Fibroblast of skin of scalp (primary cell): Measurements from ENCODE around the gene CYP27A1.

Experiments used
- DNase-seq: peaks from one replicate; pipeline ENCODE4 v3.0.0-alpha.2; 2013

CYP27A1 gene

DNA sequence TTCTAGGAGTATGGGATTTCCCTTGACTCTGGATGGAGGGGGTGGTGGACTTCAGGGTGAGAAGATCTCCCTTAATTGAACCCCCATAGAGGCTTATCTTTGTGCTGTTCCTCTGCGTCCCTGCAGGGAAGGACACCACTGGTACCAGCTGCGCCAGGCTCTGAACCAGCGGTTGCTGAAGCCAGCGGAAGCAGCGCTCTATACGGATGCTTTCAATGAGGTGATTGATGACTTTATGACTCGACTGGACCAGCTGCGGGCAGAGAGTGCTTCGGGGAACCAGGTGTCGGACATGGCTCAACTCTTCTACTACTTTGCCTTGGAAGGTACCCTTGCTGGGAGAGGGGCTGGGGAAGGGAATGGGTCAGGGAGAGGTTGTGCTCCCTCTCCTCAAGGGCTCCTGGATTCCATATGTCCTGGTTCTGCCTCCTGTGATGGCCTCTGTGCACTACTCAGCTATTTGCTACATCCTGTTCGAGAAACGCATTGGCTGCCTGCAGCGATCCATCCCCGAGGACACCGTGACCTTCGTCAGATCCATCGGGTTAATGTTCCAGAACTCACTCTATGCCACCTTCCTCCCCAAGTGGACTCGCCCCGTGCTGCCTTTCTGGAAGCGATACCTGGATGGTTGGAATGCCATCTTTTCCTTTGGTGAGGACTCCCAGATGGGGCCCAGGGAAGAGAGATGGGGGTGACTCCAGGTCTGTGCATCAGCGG is 30.3 kb downstream of the CYP27A1 start:
- no peak for DNase-seq

DNA sequence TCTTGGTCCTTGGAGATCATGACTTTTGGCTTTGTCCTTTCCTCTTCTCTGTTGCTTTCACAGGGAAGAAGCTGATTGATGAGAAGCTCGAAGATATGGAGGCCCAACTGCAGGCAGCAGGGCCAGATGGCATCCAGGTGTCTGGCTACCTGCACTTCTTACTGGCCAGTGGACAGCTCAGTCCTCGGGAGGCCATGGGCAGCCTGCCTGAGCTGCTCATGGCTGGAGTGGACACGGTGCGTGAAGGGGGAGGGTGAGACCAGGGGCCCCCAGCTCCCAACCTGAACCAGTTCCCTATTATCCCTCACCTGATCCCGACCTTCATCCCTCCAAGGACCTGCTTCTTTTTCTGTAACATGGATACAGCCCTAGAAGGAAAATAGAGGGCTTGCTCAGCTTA is 30.9 kb downstream of the CYP27A1 start:
- DNase-seq, result no peak

DNA sequence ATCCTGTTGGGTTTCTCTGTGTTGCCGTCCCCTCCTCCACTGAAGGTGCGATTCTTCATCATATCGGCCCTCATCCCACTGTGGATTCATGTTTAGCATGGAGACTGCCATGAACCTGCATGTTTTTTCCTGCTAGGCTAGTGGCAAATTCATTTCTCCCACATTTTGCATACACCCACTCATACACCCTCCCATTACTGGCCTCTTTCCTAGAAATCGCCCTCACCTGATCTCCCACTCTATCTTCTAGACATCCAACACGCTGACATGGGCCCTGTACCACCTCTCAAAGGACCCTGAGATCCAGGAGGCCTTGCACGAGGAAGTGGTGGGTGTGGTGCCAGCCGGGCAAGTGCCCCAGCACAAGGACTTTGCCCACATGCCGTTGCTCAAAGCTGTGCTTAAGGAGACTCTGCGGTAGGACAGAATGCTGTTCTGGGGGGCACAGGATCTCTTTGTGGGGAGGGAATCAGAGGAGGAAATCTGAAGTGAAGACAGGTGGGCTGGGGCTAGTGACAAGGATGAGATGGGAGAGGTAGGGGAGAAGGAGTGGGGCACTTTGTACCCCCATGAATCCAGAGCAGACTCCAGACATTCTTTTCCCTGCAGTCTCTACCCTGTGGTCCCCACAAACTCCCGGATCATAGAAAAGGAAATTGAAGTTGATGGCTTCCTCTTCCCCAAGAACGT is 32.0 kb downstream of the CYP27A1 start:
- no peak for DNase-seq

DNA sequence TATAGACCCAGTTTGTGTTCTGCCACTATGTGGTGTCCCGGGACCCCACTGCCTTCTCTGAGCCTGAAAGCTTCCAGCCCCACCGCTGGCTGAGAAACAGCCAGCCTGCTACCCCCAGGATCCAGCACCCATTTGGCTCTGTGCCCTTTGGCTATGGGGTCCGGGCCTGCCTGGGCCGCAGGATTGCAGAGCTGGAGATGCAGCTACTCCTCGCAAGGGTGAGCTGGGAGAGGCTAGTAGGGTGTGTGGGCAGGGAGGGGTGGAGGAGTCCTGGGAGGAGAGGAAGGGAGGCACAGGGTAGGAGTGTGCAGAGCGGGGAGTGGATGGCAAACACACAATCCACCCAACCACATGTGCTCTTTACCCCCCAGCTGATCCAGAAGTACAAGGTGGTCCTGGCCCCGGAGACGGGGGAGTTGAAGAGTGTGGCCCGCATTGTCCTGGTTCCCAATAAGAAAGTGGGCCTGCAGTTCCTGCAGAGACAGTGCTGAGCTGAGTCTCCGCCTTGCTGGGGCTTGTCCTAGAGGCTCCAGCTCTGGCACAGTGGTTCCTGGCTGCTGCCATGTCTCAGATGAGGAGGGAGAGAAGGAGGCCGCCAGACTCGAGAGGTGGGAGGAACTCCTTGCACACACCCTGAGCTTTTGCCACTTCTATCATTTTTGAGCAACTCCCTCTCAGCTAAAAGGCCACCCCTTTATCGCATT is 32.7 kb downstream of the CYP27A1 start:
- DNase-seq, result no peak

DNA sequence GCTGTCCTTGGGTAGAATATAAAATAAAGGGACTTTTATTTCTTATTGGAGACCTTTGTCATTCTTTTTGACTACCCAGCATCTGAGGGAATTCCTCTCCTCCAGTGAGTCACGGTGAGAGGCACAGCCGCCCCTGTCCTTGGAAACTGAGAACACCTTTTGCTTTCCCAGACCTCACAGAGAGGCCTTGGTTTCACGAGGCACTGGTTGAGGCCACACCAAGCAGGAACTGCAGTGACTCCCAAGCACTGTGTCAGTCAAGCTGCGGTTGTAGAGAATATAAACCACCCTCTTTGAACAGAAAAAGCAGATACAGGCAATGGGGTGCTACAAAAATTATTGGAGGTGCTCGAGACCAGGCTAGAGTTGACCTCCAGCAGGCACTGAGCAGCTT is 33.3 kb downstream of the CYP27A1 start:
- DNase-seq, result no peak

DNA sequence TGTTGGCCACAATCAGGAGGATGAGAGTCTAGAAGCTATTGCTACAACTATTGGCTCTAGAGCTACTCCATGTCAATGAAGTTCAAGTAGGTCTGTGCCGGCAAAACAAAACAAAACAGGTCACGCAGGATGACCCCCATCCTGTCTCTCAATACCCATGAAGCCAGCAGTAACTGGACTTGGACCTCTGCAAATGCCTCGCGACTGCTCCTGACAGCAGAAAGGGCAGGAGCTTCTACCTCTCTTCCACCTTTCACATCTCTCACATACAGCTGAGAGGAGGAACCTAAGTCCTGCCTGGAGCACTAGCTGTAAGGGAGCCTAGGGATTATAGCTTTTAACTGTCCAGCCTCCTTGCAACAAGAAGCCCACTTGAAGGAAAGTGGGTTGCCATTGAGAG is 33.7 kb downstream of the CYP27A1 start:
- DNase-seq, result no peak

DNA sequence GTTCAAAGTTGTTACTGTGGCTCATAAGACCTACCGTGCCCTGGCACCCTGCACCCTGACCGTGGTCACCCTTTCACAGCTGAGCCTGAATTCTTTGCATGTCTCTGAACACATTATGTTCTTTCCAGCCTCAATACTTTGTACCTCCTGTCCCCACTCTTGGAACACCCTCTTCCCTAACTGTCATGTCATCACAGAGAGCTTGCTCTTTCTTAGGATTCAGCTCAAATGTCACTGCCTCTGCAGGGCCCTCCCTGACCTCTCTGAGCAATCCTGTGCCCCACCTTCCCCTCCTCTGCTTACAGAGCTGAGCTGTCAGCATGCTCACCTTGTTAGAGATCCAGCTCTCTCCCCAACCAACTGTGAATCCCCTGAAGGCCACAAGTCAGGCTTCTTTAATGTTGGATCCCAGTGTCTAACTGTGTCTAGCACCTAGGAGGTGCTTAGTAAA is 34.6 kb downstream of the CYP27A1 start:
- DNase-seq, result no peak

DNA sequence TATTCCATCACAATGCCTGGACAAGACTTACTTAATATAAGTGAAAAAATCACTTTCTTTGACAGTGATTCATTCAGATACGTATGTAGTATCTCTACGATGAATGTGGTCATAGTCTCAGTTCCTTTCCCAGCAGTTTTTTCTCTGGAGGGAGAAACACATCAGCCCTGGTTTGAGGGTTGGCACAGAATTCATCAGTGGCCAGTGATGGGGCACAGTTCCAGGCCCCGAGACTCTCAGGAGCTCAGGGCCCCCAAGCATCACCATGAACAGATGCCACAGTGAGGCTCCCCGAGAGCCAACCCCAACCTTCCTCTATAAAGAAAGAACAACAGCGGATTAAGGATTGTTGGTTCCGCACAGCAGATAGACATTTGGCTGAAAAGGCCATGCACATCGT is 37.1 kb downstream of the CYP27A1 start:
- no peak for DNase-seq

DNA sequence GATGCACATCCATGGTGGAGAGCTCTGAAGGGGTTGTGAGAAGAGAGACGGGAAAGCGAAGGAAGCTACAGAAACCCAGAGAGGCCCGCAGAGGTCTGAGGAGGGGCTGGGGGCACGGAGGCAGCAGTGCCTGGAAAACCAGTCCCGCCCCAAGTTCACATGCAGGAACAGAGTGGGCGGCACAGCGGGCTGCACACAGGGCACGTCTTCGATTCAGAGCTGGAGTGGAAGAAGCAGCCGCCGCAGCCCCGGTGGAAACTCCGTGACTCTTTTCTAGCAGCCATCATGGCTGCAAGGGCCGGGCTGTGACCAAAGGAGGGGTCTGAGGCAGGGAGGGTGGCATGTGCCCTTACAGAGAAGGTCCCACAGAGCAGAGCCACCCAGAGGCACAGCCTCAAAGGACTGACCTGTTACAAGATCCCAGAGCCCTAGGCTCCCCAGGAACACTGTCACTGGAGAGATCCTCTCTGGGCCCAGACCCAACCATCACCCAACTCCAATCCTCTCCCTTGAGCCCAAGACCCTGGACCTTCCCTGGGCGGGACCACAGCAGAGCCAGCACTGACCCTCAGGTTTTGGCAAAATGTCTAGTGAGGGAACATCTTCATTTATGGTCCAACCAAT is 38.9 kb downstream of the CYP27A1 start:
- no peak for DNase-seq

DNA sequence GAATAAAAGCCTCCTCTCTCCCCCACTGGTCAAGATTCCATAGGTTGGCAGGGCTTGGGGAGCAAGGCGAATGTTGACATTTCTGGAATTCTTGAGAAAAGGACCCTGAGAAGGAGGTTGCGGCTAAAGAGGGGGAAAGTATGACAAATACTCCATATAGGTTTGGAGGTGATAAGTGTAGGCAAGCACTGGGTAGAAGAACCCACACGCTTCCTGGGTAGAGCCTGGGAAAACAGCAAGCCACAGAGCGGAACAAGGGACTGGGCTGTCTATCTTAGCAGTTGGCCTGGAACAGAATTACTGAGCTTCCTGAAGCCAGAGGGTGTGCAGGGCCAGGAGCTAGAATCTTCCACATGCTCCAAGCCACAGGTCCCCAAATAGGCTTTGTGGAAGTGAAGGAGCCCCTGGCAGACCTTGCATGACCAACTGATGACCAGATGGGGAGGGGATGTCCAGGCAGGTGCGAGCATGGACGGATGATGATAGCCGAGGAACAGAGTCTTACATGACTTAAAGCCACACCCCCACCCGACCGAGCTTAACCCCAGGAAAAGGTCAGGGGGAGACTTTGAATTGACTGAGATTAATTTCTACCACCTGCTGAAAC is 39.8 kb downstream of the CYP27A1 start:
- DNase-seq, result no peak

DNA sequence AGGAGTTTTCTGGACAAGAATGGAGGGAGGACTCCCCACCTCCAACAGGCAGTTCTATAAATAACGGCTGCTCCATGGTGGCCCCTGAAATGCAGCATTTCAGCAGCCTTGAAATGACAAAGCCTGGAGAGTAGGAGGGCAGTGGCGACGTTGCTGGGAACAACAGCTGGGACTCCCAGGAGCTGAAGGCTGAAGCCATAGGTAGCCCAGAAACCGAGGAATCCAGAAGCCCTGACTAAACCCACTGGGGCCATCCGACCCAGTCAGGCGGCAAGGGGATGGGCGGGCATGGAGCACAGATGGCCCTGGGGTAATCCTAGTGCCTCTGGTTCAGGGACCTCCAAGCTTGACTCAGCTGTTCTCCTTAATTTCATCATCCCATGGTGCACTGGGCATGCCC is 40.7 kb downstream of the CYP27A1 start:
- no peak for DNase-seq

DNA sequence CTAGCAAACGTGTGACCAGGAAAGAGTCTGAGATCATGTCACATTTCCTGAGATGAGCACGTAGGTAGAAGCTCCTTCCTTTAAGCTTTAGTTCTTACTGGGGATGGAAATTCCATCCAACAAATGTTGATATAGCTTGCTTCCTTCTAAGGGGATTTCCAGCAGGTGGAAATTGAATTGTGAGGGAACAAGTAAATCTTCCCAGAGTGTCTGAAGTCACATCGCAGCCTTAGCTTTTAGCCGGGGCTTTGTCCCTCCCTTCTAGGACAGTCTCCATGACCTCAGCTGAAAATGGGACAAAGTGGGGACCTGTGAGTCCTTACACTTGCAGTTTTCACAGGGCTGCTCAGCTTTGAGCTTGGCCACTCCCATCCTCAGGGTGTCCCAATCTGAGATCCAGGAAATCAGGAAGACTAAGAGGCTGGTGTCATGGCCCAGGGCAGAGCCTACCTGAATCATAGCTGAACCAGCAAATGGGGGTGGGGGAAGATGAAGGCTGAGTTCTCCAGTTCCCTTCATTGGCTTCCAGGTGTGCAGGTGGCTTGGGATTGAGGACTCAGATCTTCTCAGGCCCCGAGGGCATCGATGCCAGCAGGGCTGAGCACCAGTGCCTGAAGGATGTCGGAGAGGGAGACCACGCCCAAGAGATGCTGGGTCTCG is 41.4 kb downstream of the CYP27A1 start:
- DNase-seq, result no peak

DNA sequence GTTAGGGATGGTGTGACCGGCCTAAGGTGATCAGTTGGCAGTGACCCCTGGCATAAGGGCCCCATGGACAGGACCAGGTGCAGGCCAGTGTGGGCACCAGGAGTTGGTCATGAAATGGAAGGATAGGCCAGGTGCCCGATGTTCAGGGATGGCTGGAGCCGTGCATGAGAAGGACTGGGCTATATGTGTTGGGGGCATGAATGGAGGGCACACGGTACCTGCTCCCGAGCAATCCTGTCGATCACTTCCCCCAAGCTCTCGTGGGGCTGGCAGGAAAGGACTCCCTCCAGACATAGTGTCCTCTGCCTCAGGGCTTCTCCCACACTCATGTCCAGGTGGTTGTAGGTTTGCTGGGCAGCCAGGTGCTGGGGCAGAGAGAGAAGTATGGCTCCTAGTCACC is 42.1 kb downstream of the CYP27A1 start:
- DNase-seq, result no peak

DNA sequence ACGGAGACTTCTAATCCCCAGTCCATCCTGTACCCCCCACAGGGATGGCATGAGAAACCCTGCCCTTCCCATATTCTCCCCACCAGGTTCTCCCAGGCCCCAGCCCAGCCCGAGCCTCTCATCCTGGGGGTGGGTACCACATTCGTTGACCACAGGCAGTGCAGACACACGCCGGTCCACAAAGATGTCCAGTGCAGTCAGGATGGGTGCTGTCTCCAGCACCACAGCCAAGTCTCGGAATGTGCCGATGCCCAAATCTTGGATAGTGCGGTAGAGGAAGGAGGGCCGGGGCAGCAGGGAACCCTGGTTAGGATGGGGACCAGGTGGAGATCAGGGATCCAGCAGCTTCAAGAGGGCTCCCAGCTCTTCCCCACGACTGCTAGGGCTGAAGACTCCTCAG is 44.8 kb downstream of the CYP27A1 start:
- no peak for DNase-seq

DNA sequence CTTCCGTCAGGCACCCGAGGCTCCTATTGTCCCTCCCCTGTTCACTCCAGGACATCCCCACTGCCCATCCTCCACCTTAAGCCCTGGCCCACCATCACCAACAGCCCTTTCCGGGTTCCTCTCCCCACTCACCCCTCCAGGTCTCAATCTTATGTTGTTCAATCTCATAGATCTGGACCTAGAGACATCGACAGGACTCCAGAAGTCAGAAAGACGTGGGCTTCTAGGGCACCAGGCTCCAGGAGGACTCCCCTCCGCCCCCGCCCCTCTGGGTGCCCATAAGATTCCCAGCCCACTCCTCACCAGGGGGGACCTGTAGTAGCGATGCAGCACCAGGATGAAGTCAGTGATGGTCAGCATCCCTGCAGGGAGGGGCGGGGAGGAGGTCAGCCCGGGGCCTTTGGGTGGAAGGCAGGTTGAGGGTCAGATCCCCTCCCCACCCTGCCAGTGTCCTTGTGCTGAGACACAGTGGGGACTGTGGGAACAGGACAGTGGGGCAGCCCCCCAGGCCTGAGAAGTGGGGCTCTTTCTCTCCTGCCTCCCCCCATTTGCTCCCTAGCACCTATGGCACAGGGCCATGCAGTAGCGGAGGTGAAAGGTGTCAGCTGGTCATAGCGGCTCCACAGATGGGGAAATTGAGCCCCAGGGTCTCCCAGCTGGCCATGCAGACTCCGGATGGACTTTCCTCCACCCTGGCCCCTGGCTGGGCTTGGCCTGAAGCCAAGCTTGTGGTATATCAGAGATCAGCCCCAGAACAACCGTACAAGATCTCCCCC is 45.9 kb downstream of the CYP27A1 start:
- no peak for DNase-seq

DNA sequence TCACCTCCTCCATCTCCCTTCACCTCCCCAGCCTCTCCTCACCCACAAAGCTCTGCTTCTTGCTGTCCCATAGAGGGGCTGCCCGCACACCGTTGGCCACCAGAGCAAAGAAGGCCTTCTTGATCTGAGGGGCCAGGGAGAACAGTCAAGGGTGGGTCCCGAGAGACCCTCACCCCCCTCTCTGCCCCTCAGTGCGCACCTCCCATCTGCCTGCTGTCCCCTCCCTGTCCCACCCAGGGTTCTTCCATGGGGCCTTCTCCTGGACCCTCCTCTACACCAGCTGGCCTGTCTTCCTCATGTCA is 46.5 kb downstream of the CYP27A1 start:
- no peak for DNase-seq

DNA sequence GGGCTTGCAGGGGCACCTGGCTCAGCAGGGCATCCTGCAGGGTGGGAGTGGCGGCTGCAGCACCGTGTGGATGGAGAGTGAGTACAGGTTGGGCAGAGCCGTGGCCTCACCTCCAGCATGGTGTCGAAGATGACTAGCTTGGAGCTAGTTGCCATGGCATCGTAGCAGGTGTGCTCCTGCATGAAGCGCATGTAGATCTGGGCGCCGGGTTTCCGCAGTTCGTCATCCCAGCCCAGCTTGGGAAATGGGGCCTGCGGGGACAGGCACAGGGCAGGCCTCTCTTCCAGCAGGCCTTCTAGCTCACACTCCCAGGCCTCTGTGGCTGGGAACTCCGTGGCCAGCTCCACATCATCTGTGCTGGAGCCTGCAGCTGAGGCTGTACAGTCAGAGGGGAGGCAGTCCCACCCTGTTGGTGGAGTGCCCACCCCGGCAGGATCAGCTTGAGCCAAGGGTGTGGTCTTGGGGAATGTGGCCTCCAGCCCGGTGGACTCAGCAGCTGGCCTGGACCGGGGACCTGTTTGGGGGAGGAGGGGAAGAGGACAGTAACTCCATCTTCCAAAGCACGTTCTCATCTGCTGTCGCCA is 48.0 kb downstream of the CYP27A1 start:
- DNase-seq, result no peak

DNA sequence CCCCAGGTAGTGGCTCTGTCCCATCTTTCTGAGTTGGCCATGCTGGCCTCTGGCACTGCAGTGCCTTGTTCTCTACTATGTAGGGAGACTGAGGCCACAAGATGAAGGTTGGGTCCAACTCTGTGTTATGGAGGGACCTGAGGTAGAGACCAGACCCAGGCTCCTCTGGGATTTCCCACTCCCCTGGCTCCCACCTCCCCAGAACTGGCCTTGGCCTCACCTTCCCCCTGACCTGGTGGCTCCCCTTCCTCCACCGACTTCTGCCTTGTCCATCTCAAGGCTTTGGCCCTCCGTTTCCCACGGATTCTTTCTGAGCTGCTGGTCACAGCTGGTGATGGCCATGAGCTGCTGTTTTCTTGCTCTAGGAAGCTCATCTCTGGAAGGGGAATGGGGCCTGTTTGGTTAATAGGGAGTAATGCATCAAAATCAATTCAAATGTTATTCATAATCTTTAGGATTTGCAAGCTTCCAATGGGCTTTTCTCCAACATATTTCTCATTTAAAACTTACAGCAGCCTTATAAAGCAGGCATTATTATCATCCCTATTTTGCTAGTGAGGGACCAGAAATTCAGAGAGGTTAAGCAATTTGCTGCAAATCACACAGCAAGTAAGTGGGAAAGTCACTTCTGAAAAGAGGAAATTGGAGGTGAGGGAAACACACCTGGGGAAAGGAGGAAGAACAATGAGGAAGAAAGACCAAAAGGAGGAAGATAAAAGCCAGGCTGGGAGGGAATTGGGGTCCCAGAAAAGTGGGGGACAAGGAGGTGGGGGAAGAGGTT is 48.8 kb downstream of the CYP27A1 start:
- DNase-seq, result no peak

DNA sequence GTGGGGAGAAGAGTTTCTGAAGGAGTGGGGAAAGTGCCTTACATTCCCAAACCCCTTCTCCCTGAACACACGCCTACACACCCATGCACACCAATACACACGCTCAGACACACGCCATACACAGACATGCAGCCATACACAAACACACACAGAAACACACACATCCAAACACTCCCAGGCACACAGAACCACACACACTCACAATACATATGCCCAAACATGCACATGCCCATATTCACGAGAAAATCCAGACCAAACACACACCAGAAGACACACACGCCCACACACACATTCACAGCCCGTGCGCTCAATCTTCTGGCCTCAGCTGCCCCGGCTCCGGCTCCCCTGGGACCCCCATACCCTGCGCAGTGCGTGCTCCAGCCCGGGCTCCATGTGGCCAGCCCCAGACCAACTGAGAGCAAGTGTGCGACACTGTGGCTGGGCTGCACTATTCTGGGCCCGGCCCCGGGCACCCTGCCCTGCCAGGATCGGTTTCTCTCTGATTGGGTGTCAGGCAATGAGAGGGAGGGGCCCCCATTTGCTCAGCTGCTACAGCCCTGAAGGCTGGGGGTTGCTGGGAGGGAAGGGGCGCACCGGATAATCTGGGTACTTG is 49.5 kb downstream of the CYP27A1 start, which contains the start of gene PRKAG3:
PRKAG3 (minus strand) TSS at position 426 of the 613 bp plus-strand sequence.
- DNase-seq, result no peak

DNA sequence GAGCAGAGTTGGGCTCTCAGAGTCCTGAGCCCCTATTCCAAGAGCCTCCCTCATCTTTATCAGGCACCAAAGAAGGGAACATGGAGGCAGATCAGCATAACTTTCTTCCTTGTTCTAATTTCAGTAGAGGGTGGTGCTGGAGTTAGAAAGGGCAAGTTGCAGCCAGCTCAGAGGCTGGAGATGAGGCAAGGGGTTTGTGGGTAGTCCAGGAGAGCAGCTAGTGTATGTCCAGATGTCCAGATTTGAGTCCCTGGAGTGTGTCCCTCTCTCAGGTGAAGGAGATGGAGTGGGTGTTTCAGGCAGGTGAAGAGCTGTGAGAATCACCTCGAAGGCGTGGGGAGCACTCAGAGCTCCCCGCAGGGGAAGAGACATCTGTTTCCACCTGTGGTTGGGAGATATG is 50.1 kb downstream of the CYP27A1 start:
- DNase-seq, result no peak
